Endothelial cell of umbilical vein (primary cell): ENCODE results near the gene ACTR3C. TPM values are rescaled to one million over a fixed set of nuclear protein-coding genes. Genes with fewer than 3 reads are reported as not detected.

Experiments
- BruUV-seq: library from RNA; stranded (reverse); fragments of 400-500 nt; replicated peaks from 2 replicates; lab custom pipeline; 2021; lab: Mats Ljungman, UMichigan
- CTCF ChIA-PET: fragments of 300-600, 350-600 bp; sonication (Branson Sonifier 250); formaldehyde crosslinking; loops from one replicate; lab custom pipeline; 2021; ENCODE audit warnings: antibody characterized with exemption, inconsistent platforms; lab: Charles Lee
- POLR2A ChIA-PET: fragments of 300-600, 350-600 bp; sonication (Branson Sonifier 250); formaldehyde crosslinking; loops from one replicate; lab custom pipeline; 2021; ENCODE audit warnings: antibody characterized with exemption, inconsistent platforms; lab: Charles Lee
- DNase-seq: peaks from one replicate; pipeline ENCODE4 v3.0.0-alpha.2; 2011; ENCODE audit warnings: low read depth, low spot score
- FAIRE-seq: peaks from 2 replicates; lab custom pipeline; 2011; peaks lifted over from hg19 to GRCh38; lab: Jason Lieb, UNC
- H2AFZ ChIP-seq: 2 replicates; pipeline ENCODE4 v1.6.0; 2012; ENCODE audit warnings: low read depth, low read length, control low read depth, inconsistent platforms
- H3K27ac ChIP-seq: 2 replicates; pipeline ENCODE4 v1.5.1; 2011; ENCODE audit warnings: low read depth, mild to moderate bottlenecking, control low read depth, low read length, moderate library complexity; ENCODE audit not compliant: insufficient read depth
- H3K27me3 ChIP-seq, 2 experiments: 2 replicates each; pipeline versions ENCODE4 v1.6.0 to v1.6.1; 2011; ENCODE audit warnings: low read length in 2 of 2, mixed read lengths in 1 of 2; ENCODE audit not compliant: control insufficient read depth in 2 of 2, insufficient read depth in 2 of 2
- H3K36me3 ChIP-seq, 2 experiments: 2 replicates in 1 of 2; 3 replicates in 1 of 2; pipeline ENCODE4 v1.5.1; 2011; ENCODE audit warnings: low read length in 2 of 2, mild to moderate bottlenecking in 1 of 2, moderate library complexity in 1 of 2; ENCODE audit not compliant: control insufficient read depth in 2 of 2, insufficient read depth in 2 of 2; ENCODE audit errors: extremely low read depth in 1 of 2
- H3K4me1 ChIP-seq: 3 replicates; pipeline ENCODE4 v1.5.1; 2011; ENCODE audit warnings: mild to moderate bottlenecking, low read length; ENCODE audit not compliant: control insufficient read depth, insufficient read depth; ENCODE audit errors: extremely low read depth
- H3K4me2 ChIP-seq: 2 replicates; pipeline ENCODE4 v1.6.1; 2011; ENCODE audit warnings: low read length, control low read depth, mixed read lengths; ENCODE audit not compliant: insufficient read depth
- H3K4me3 ChIP-seq, 3 experiments: fragments of 200-600 bp in 1 of 3; sonication (generic), shearing (Covaris generic) in 1 of 3; replicated peaks in 1 of 3; 2 replicates each; pipeline ENCODE4 v1.5.1; 2011 to 2016; ENCODE audit warnings: control low read depth in 3 of 3, low read length in 3 of 3, mild to moderate bottlenecking in 2 of 3, inconsistent platforms in 1 of 3, low read depth in 1 of 3, moderate library complexity in 1 of 3; ENCODE audit not compliant: insufficient read depth in 1 of 3
- H3K79me2 ChIP-seq: 2 replicates; pipeline ENCODE4 v1.6.0; 2012; ENCODE audit warnings: low read length, inconsistent platforms; ENCODE audit not compliant: control insufficient read depth, insufficient read depth
- H3K9ac ChIP-seq: replicated peaks from 2 replicates; pipeline ENCODE3; 2011; ENCODE audit warnings: low read length, control low read depth; ENCODE audit not compliant: insufficient read depth; ENCODE audit errors: extremely low read depth
- H3K9me1 ChIP-seq: replicated peaks from 3 replicates; pipeline ENCODE4 v1.6.0; 2011; ENCODE audit warnings: mild to moderate bottlenecking, low read length; ENCODE audit not compliant: control insufficient read depth, insufficient read depth; ENCODE audit errors: extremely low read depth
- H3K9me3 ChIP-seq: replicated peaks from 2 replicates; pipeline ENCODE4 v1.5.1; 2012; ENCODE audit warnings: low read length, inconsistent platforms; ENCODE audit not compliant: control insufficient read depth, insufficient read depth
- H4K20me1 ChIP-seq: replicated peaks from 2 replicates; pipeline ENCODE3; 2011; ENCODE audit warnings: mild to moderate bottlenecking, low read length; ENCODE audit not compliant: control insufficient read depth, insufficient read depth; ENCODE audit errors: extremely low read depth
- CTCF ChIP-seq, 2 donors: IDR thresholded peaks; 1 replicate in 1 of 2; 2 replicates in 1 of 2; pipeline ENCODE4 v1.5.1; 2011; ENCODE audit warnings: low read length in 2 of 2, mild to moderate bottlenecking in 2 of 2, moderate library complexity in 2 of 2, control low read depth in 1 of 2, inconsistent platforms in 1 of 2, low read depth in 1 of 2; ENCODE audit not compliant: insufficient read depth in 1 of 2; ENCODE audit errors: extremely low read depth in 1 of 2
- EZH2 ChIP-seq: IDR thresholded peaks from 2 replicates; pipeline ENCODE4 v1.6.1; 2012; ENCODE audit warnings: borderline replicate concordance, low read depth, mild to moderate bottlenecking, moderate library complexity, low read length, inconsistent platforms; ENCODE audit not compliant: severe bottlenecking
- FOS ChIP-seq: IDR thresholded peaks from 2 replicates; pipeline ENCODE4 v1.6.1; 2011; ENCODE audit warnings: mild to moderate bottlenecking, low read length, moderate library complexity, borderline replicate concordance; ENCODE audit not compliant: insufficient read depth
- GATA2 ChIP-seq: IDR thresholded peaks from 2 replicates; pipeline ENCODE4 v1.7.0; 2011; ENCODE audit warnings: low read depth, mild to moderate bottlenecking, moderate library complexity, mixed read lengths, low read length; ENCODE audit not compliant: insufficient read length, insufficient read depth
- MYC ChIP-seq: IDR thresholded peaks from one replicate; pipeline ENCODE4 v1.6.1; 2011; ENCODE audit warnings: mild to moderate bottlenecking, low read depth, low read length
- POLR2A ChIP-seq: IDR thresholded peaks from 2 replicates; pipeline ENCODE4 v1.6.1; 2012; ENCODE audit warnings: low read depth, mild to moderate bottlenecking, control low read depth, low read length
- POLR2AphosphoS5 ChIP-seq: IDR thresholded peaks from 2 replicates; pipeline ENCODE4 v1.6.1; 2012; ENCODE audit warnings: low read depth, mild to moderate bottlenecking, control low read depth, low read length, moderate library complexity; ENCODE audit not compliant: insufficient read depth
- dilution Hi-C: fragments of 300-500 bp; cut with MboI; formaldehyde crosslinking; loops from one replicate; pipeline ENCODE4 v1.15.0; 2019; ENCODE audit warnings: low sequenced_read_pairs; ENCODE audit not compliant: extremely low pct_ligation_motif_present
- intact Hi-C: fragments of 100-400 bp; cut with micrococcal nuclease; formaldehyde crosslinking; loops from one replicate; pipeline ENCODE4 v1.10.0; 2022
- polyA plus RNA-seq, 4 experiments: library from polyadenylated mRNA; depleted of rRNA in 3 of 4; stranded (reverse) in 3 of 4; unstranded in 1 of 4; fragments of >200 nt; gene quantifications; 2 replicates each; pipeline versions ENCODE4 v1.2.1 to v1.2.3, GENCODE V29; 2011 to 2012; ENCODE audit warnings: missing spikeins in 1 of 4
- total RNA-seq: library from RNA; stranded (reverse); gene quantifications from 2 replicates; pipeline ENCODE4 v1.2.3, GENCODE V29; 2021

ACTR3C gene
- total and polyA plus RNA-seq, 2 donors (not counting 3 experiments of a cell fraction or from before 2014, with no cell fraction given), result 0.33 TPM; not detected in 1

- no peaks in the 10 kb centered on the region for H3K27me3 ChIP-seq
- H3K9ac ChIP-seq, result no peak overlapping the region
- peak; percentile 18 for FAIRE-seq
- POLR2A ChIA-PET, result no interaction called here
- peaks cover 21% of the 10 kb centered on the region for H3K79me2 ChIP-seq
- no peak overlapping the region for H3K4me2 ChIP-seq
- no peaks in the 10 kb centered on the region for H4K20me1 ChIP-seq
- TF ChIP-seq POLR2A (no peak), EZH2 (no peak), MYC (no peak), POLR2AphosphoS5 (no peak), FOS (no peak), CTCF (IDR thresholded peaks at IDR 0.05; ENCODE audit: extremely low read depth in 1 of 2, insufficient read depth in 1 of 2, low read depth in 1 of 2, low read length in 2 of 2) (no peak), GATA2 (no peak)
- H3K9me1 ChIP-seq, result no peaks in the 10 kb centered on the region
- H3K4me3 ChIP-seq, result no peak overlapping the region
- intact Hi-C loops (loop anchor here (1.0 to 5.0 kb wide), 3 partner anchors 39 to 626 kb away; partner anchors contain the start of genes GIMAP6 and NOS3), dilution Hi-C loops (no loop called here)
- H2AFZ ChIP-seq, result no peak overlapping the region
- peaks cover 25% of the 10 kb centered on the region for H3K4me1 ChIP-seq
- no peak for DNase-seq
- no peak overlapping the region for H3K27ac ChIP-seq
- H3K9me3 ChIP-seq, result no peaks in the 10 kb centered on the region
- H3K36me3 ChIP-seq, result peaks cover 3 to 6% of the 10 kb centered on the region in 2 experiments
- CTCF ChIA-PET, result interaction anchor here (0.8 to 1.8 kb wide), 4 partner anchors 9 to 12 kb away, joined by 3 to 8 read pairs (median 4); no protein-coding TSS in a partner anchor
- BruUV-seq, result no TSS peak
These were observed 42.5 kb upstream of the ACTR3C start for GRCh38 chr7:150365673-150366398.
